T-helper 2 cell treated with Interferon-gamma antibody and Interleukin-4, amounts not matched to agents 5 μg/mL and 100 μg/mL, for 36 hours (primary cell): ENCODE results near the gene RNASE11.

Experiments used
- DNase-seq: peaks from one replicate; pipeline ENCODE4 v3.0.0; 2021; ENCODE audit warnings: low spot score
- H3K27ac Mint-ChIP-seq: one replicate; pipeline ENCODE4 v1.8.0; 2021; ENCODE audit warnings: mild to moderate bottlenecking, mixed read lengths
- H3K27me3 Mint-ChIP-seq: one replicate; pipeline ENCODE4 v1.8.0; 2021; ENCODE audit warnings: low read depth, mixed read lengths
- H3K36me3 Mint-ChIP-seq: one replicate; pipeline ENCODE4 v1.8.0; 2021; ENCODE audit warnings: low read depth, mixed read lengths
- H3K4me1 Mint-ChIP-seq: one replicate; pipeline ENCODE4 v1.8.0; 2021; ENCODE audit warnings: low read depth, mixed read lengths
- H3K4me3 Mint-ChIP-seq: one replicate; pipeline ENCODE4 v1.8.0; 2022; ENCODE audit warnings: mild to moderate bottlenecking, moderate library complexity, mixed read lengths
- H3K9me3 Mint-ChIP-seq: one replicate; pipeline ENCODE4 v1.8.0; 2021; ENCODE audit warnings: mixed read lengths

Gene RNASE11

GRCh38 chr14:20587489-20588154 lies at the start of gene RNASE11:
Gene RNASE11 (minus strand): TSS chr14:20588001.
- Mint-ChIP-seq H3K9me3 (no peaks in the 10 kb centered on the region), H3K4me3 (no peak within 1 kb of the TSS), H3K4me1 (peaks cover 8% of the 10 kb centered on the region), H3K36me3 (no peaks in the 10 kb centered on the region), H3K27me3 (peaks cover 11% of the 10 kb centered on the region), H3K27ac (peak within 1 kb of the TSS; percentile 4)
- DNase-seq = no peak

GRCh38 chr14:20632831-20633691 lies 45.3 kb upstream of the RNASE11 start:
- Mint-ChIP-seq H3K27ac (peak overlapping the region; percentile 84), H3K27me3 (peaks cover 70% of the 10 kb centered on the region), H3K9me3 (no peaks in the 10 kb centered on the region), H3K36me3 (no peaks in the 10 kb centered on the region), H3K4me3 (peak overlapping the region; percentile 84), H3K4me1 (peaks cover 37% of the 10 kb centered on the region)
- DNase-seq = peak; percentile 68

GRCh38 chr14:20632448-20632830 lies 44.6 kb upstream of the RNASE11 start:
- peak overlapping the region; percentile 84 for H3K27ac Mint-ChIP-seq
- peaks cover 74% of the 10 kb centered on the region for H3K27me3 Mint-ChIP-seq
- H3K4me1 Mint-ChIP-seq = peaks cover 41% of the 10 kb centered on the region
- H3K4me3 Mint-ChIP-seq = peak overlapping the region; percentile 84
- H3K36me3 Mint-ChIP-seq = no peaks in the 10 kb centered on the region
- peak; percentile 38 for DNase-seq
- H3K9me3 Mint-ChIP-seq = no peaks in the 10 kb centered on the region

DNA sequence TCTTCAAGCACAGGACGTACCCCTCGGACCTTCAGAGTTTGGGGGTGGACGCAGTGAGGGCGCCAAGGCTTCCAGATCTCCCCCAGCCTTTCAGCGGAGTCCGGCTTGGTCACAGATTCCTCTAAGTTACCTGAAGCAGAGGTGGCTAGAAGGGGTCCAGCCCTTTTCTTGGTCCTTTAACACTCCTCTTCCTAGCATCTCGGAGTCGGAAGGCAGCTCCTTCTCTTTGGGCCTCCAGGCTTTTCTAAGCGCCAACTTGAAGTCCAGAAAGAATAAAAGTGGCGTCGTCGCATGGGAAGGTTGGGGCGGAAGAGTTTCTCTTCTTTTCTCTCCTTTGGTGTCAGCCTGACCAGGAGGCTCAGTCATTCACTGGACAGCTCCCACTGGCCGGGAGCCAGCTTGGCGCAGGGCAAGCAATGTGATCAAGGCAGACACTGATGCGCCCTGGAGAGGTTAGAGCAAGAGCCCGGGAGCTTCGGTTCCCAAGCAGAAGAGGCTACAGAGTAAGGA lies 44.1 kb upstream of the RNASE11 start:
- H3K4me1 Mint-ChIP-seq = peaks cover 43% of the 10 kb centered on the region

DNA sequence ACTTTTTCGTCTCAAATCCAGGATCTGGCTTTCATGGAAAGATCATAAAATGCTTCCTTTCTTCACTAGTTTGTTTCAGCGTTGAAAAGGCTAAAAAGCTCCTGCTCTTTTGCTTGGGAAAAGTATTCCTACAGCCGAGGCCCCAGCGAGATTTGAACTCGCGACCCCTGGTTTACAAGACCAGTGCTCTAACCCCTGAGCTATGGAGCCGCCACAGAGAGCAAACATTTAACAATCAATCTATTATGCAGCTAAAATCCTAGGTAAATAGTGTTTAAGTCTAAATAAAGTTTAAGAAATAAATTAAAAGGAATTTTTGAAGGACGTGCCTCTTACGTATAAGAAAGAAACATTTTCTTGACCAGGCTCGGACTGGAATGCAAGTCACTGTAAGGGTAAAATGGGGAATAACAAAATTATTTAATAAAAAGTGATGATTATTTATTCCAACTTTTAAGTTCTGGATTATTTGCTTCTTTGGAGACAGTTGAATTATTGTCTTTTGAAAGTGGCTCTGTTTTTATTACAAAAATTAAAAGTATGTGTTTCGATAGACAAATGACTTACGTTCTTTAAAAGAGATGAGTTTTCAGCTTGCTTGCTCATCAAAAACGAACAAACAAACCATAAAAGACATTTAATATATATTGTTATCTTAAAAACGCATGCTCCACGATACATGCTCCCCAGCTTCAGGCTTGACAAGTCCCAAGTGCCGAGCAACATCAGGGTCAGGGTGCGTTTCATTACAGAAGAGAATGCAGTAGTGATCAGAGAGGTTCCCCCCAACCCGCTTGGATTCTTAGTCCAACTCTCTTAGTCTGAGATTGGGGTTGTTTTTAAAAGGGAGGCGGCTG lies 43.5 kb upstream of the RNASE11 start:
- Mint-ChIP-seq H3K36me3 (no peaks in the 10 kb centered on the region), H3K9me3 (no peaks in the 10 kb centered on the region), H3K27me3 (peaks cover 80% of the 10 kb centered on the region), H3K4me3 (peak overlapping the region; percentile 84), H3K4me1 (peaks cover 46% of the 10 kb centered on the region), H3K27ac (peak overlapping the region; percentile 38)
- DNase-seq = no peak

More for the DNA sequence above, 44.1 kb upstream of the RNASE11 start:
- Mint-ChIP-seq H3K27ac (peak overlapping the region; percentile 19), H3K36me3 (no peaks in the 10 kb centered on the region), H3K4me3 (peak overlapping the region; percentile 84), H3K27me3 (peaks cover 79% of the 10 kb centered on the region), H3K9me3 (no peaks in the 10 kb centered on the region)
- no peak for DNase-seq

GRCh38 chr14:20630340-20631022 lies 42.7 kb upstream of the RNASE11 start:
- H3K27me3 Mint-ChIP-seq = peaks cover 79% of the 10 kb centered on the region
- H3K4me3 Mint-ChIP-seq = peak overlapping the region; percentile 83
- H3K36me3 Mint-ChIP-seq = no peaks in the 10 kb centered on the region
- H3K27ac Mint-ChIP-seq = peak overlapping the region; percentile 38
- DNase-seq = peak; percentile 34
- no peaks in the 10 kb centered on the region for H3K9me3 Mint-ChIP-seq
- H3K4me1 Mint-ChIP-seq = peaks cover 50% of the 10 kb centered on the region

DNA sequence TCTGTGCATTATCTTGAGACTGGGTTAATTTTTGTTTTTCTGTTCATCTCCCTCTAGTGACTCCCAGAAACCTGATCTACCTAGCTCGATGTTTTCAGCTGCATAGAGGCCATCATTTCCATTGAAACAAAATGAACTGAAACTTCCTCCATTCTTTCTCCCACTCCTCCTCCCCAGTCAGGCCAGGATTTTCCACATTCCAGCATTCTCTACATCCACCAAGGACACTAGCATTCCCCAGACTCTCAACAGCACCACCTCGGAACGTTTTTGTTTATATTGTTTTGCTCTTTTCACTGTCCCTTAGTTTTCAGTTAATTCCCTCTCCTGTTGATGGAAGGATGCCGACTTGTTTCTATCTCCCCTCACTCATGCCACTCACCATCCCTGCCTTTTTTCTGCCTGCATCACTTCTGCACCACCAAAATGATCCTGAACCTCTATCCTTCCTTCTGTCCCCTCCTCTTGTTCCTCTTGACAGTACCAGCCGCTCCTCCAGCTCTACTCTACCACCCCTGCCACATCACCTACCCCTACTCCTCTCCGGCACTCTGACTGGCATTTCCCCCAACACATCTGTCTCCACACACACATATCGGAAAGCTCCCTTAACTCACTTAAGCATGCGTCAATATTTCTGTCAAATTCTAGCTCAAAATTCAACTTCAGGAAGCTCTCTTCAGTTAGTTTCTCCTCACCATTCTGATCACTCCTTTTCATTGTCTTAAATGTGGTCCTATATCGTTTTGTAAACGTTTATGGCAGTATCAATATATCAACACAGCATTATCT lies 40.5 kb upstream of the RNASE11 start:
- Mint-ChIP-seq H3K27me3 (peaks cover 69% of the 10 kb centered on the region), H3K4me1 (peaks cover 62% of the 10 kb centered on the region), H3K36me3 (no peaks in the 10 kb centered on the region), H3K4me3 (no peak overlapping the region), H3K27ac (no peak overlapping the region), H3K9me3 (no peaks in the 10 kb centered on the region)
- no peak for DNase-seq

- Mint-ChIP-seq H3K27ac (no peak overlapping the region), H3K36me3 (no peaks in the 10 kb centered on the region), H3K27me3 (peaks cover 61% of the 10 kb centered on the region), H3K9me3 (no peaks in the 10 kb centered on the region), H3K4me3 (no peak overlapping the region), H3K4me1 (peaks cover 61% of the 10 kb centered on the region)
- DNase-seq = no peak
Measured at GRCh38 chr14:20627346-20628027, 39.7 kb upstream of the RNASE11 start.

DNA sequence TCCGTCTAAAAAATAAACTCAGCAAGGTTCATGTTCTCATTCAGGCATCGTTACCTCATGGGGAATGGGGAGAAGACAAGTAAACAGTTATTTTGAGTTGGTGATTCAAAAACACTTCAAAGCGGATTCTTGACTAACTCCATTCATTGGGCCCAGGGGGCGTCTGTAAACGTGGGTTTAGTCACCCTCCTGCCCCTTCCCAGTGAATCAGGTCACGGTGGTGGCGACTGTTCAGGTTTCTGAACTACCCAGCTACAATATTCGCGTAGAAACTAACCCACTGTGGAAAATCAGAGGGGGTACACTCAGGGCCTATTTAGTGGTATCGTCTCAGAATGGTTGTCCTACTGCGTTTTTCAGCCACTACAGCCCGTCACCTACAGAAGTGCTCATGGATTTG lies 38.5 kb upstream of the RNASE11 start:
- Mint-ChIP-seq H3K4me3 (peak overlapping the region; percentile 73), H3K36me3 (no peaks in the 10 kb centered on the region), H3K4me1 (peaks cover 56% of the 10 kb centered on the region), H3K27me3 (peaks cover 60% of the 10 kb centered on the region), H3K27ac (no peak overlapping the region), H3K9me3 (no peaks in the 10 kb centered on the region)
- no peak for DNase-seq

- Mint-ChIP-seq H3K27me3 (peaks cover 47% of the 10 kb centered on the region), H3K9me3 (no peaks in the 10 kb centered on the region), H3K27ac (peak overlapping the region; percentile 55), H3K36me3 (no peaks in the 10 kb centered on the region), H3K4me3 (peak overlapping the region; percentile 73), H3K4me1 (peaks cover 47% of the 10 kb centered on the region)
- DNase-seq = peak; percentile 32
Measured at GRCh38 chr14:20624495-20625070, 36.8 kb upstream of the RNASE11 start.

- Mint-ChIP-seq H3K4me3 (peak overlapping the region; percentile 73), H3K27ac (no peak overlapping the region), H3K9me3 (no peaks in the 10 kb centered on the region), H3K4me1 (peaks cover 45% of the 10 kb centered on the region), H3K36me3 (no peaks in the 10 kb centered on the region), H3K27me3 (peaks cover 41% of the 10 kb centered on the region)
- DNase-seq = no peak
Measured at GRCh38 chr14:20623798-20624197, 36.0 kb upstream of the RNASE11 start.

GRCh38 chr14:20622816-20623291 lies 35.1 kb upstream of the RNASE11 start:
- peak overlapping the region; percentile 15 for H3K27ac Mint-ChIP-seq
- no peaks in the 10 kb centered on the region for H3K9me3 Mint-ChIP-seq
- peak overlapping the region; percentile 60 for H3K4me3 Mint-ChIP-seq
- H3K36me3 Mint-ChIP-seq = no peaks in the 10 kb centered on the region
- no peak for DNase-seq
- H3K4me1 Mint-ChIP-seq = peaks cover 46% of the 10 kb centered on the region
- peaks cover 38% of the 10 kb centered on the region for H3K27me3 Mint-ChIP-seq
